ENCODE data around the gene CREB3L2.

CREB3L2 gene

DNA sequence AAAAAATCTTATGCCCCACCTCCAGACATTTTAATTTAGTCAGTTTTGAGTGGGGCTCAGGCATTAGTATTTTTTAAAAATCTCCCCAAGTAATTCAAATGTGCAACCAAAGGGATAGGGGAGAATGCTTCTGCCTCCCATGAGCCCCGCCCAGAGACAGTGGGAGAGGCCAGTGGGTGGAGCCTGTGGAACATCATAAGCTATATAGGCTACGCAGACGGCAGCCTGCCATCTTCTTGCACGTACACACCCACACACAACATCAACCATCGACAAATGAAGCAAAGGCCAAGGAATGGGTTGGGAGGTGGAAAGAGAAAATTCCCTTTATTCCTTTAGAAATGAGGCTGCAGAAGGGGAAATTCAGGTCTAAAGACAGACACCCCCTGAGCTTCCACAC lies 25.2 kb downstream of the CREB3L2 start:
- peak overlapping the region in 1 of 2 experiments; percentile 71 for H3K4ac ChIP-seq (ENCODE audit: low read depth in 1 of 2, low read length in 2 of 2)
- H3K27me3 ChIP-seq (ENCODE audit: control insufficient read depth in 1 of 2, insufficient read depth in 1 of 2, low read length in 2 of 2), result no peaks in the 10 kb centered on the region
- no peak overlapping the region for H3K14ac ChIP-seq (ENCODE audit: low read length in 2 of 2)
- no peak for DNase-seq
- H3K27ac ChIP-seq (ENCODE audit: low read length, poor library complexity, severe bottlenecking), result no peak overlapping the region
- WGBS, result no CpG with 5 or more reads among the region's 5 CpGs
- H2BK5ac ChIP-seq (ENCODE audit: low read depth, low read length, poor library complexity, severe bottlenecking), result no peak overlapping the region
- H3K18ac ChIP-seq (ENCODE audit: low read depth in 1 of 2, low read length in 2 of 2), result peak overlapping the region; percentile 37 to 53
- H4K91ac ChIP-seq (ENCODE audit: low read length), result no peak overlapping the region
- H3K36me3 ChIP-seq (ENCODE audit: control insufficient read depth in 1 of 2, insufficient read depth in 2 of 2, low read depth in 1 of 2, low read length in 2 of 2), result no peaks in the 10 kb centered on the region
- no peak overlapping the region for H3K23ac ChIP-seq (ENCODE audit: low read length in 2 of 2)
- H3K4me3 ChIP-seq (ENCODE audit: insufficient read depth in 1 of 2, low read depth in 1 of 2, low read length in 2 of 2), result peak overlapping the region in 1 of 2 experiments; percentile 43
- H2BK120ac ChIP-seq (ENCODE audit: low read depth, low read length), result peak overlapping the region; percentile 58
- H2BK15ac ChIP-seq (ENCODE audit: low read depth, poor library complexity, severe bottlenecking), result peak overlapping the region; percentile 94
- no peaks in the 10 kb centered on the region for H3K9me3 ChIP-seq (ENCODE audit: control insufficient read depth, low read length)
- peak overlapping the region; percentile 48 for H4K8ac ChIP-seq (ENCODE audit: low read length)
- peaks cover 2% of the 10 kb centered on the region for H3K79me1 ChIP-seq (replicated peaks; ENCODE audit: low read length, poor library complexity, severe bottlenecking)
- H2AK5ac ChIP-seq (ENCODE audit: low read length, severe bottlenecking), result peak overlapping the region; percentile 85
- H3K4me1 ChIP-seq (ENCODE audit: control insufficient read depth, insufficient read depth, low read depth, low read length), result peaks cover 25% of the 10 kb centered on the region
- no peak overlapping the region for H3K4me2 ChIP-seq (ENCODE audit: low read length, poor library complexity, severe bottlenecking)
- H2AFZ ChIP-seq (ENCODE audit: low read depth, low read length), result no peak overlapping the region
- peak overlapping the region in 1 of 2 experiments; percentile 81 for H2BK12ac ChIP-seq (ENCODE audit: low read length in 2 of 2)
- peak overlapping the region; percentile 41 for H3K9ac ChIP-seq (ENCODE audit: low read length)

- Histone ChIP-seq H3K23ac (ENCODE audit: low read length in 2 of 2) (no peak overlapping the region), H3K27me3 (ENCODE audit: control insufficient read depth in 1 of 2, insufficient read depth in 1 of 2, low read length in 2 of 2) (no peaks in the 10 kb centered on the region), H4K91ac (ENCODE audit: low read length) (no peak overlapping the region), H3K4me2 (ENCODE audit: low read length, poor library complexity, severe bottlenecking) (no peak overlapping the region), H2AK5ac (ENCODE audit: low read length, severe bottlenecking) (no peak overlapping the region), H2BK15ac (ENCODE audit: low read depth, poor library complexity, severe bottlenecking) (no peak overlapping the region), H3K14ac (ENCODE audit: low read length in 2 of 2) (no peak overlapping the region), H3K4me3 (ENCODE audit: insufficient read depth in 1 of 2, low read depth in 1 of 2, low read length in 2 of 2) (peak overlapping the region in 1 of 2 experiments; percentile 63), H3K9ac (ENCODE audit: low read length) (peak overlapping the region; percentile 81), H3K4ac (ENCODE audit: low read depth in 1 of 2, low read length in 2 of 2) (no peak overlapping the region), H2AFZ (ENCODE audit: low read depth, low read length) (no peak overlapping the region), H3K36me3 (ENCODE audit: control insufficient read depth in 1 of 2, insufficient read depth in 2 of 2, low read depth in 1 of 2, low read length in 2 of 2) (no peaks in the 10 kb centered on the region), H3K4me1 (ENCODE audit: control insufficient read depth, insufficient read depth, low read depth, low read length) (peaks cover 25% of the 10 kb centered on the region), H4K8ac (ENCODE audit: low read length) (no peak overlapping the region), H2BK12ac (ENCODE audit: low read length in 2 of 2) (no peak overlapping the region), H2BK120ac (ENCODE audit: low read depth, low read length) (no peak overlapping the region), H3K9me3 (ENCODE audit: control insufficient read depth, low read length) (no peaks in the 10 kb centered on the region), H3K27ac (ENCODE audit: low read length, poor library complexity, severe bottlenecking) (no peak overlapping the region), H3K18ac (ENCODE audit: low read depth in 1 of 2, low read length in 2 of 2) (no peak overlapping the region), H2BK5ac (ENCODE audit: low read depth, low read length, poor library complexity, severe bottlenecking) (no peak overlapping the region), H3K79me1 (replicated peaks; ENCODE audit: low read length, poor library complexity, severe bottlenecking) (peaks cover 2% of the 10 kb centered on the region)
- DNase-seq, result no peak
- 96% methylated on average over 2 of the region's 3 CpGs for WGBS
Observed at GRCh38 chr7:137976232-137976631, 25.7 kb downstream of the CREB3L2 start.

GRCh38 chr7:137975768-137976167 lies 26.1 kb downstream of the CREB3L2 start:
- no peak overlapping the region for H2BK15ac ChIP-seq (ENCODE audit: low read depth, poor library complexity, severe bottlenecking)
- peak overlapping the region in 1 of 2 experiments; percentile 63 for H3K4me3 ChIP-seq (ENCODE audit: insufficient read depth in 1 of 2, low read depth in 1 of 2, low read length in 2 of 2)
- no peak overlapping the region for H3K23ac ChIP-seq (ENCODE audit: low read length in 2 of 2)
- no peak overlapping the region for H3K14ac ChIP-seq (ENCODE audit: low read length in 2 of 2)
- H3K18ac ChIP-seq (ENCODE audit: low read depth in 1 of 2, low read length in 2 of 2), result no peak overlapping the region
- no peak overlapping the region for H3K27ac ChIP-seq (ENCODE audit: low read length, poor library complexity, severe bottlenecking)
- H3K36me3 ChIP-seq (ENCODE audit: control insufficient read depth in 1 of 2, insufficient read depth in 2 of 2, low read depth in 1 of 2, low read length in 2 of 2), result no peaks in the 10 kb centered on the region
- no peak overlapping the region for H2BK5ac ChIP-seq (ENCODE audit: low read depth, low read length, poor library complexity, severe bottlenecking)
- H3K79me1 ChIP-seq (replicated peaks; ENCODE audit: low read length, poor library complexity, severe bottlenecking), result peaks cover 2% of the 10 kb centered on the region
- H4K8ac ChIP-seq (ENCODE audit: low read length), result no peak overlapping the region
- H3K4me2 ChIP-seq (ENCODE audit: low read length, poor library complexity, severe bottlenecking), result no peak overlapping the region
- no peaks in the 10 kb centered on the region for H3K9me3 ChIP-seq (ENCODE audit: control insufficient read depth, low read length)
- H3K27me3 ChIP-seq (ENCODE audit: control insufficient read depth in 1 of 2, insufficient read depth in 1 of 2, low read length in 2 of 2), result no peaks in the 10 kb centered on the region
- H4K91ac ChIP-seq (ENCODE audit: low read length), result no peak overlapping the region
- peak overlapping the region; percentile 81 for H3K9ac ChIP-seq (ENCODE audit: low read length)
- H2AK5ac ChIP-seq (ENCODE audit: low read length, severe bottlenecking), result no peak overlapping the region
- H2BK12ac ChIP-seq (ENCODE audit: low read length in 2 of 2), result no peak overlapping the region
- 48% methylated on average over 2 of the region's 2 CpGs for WGBS
- peaks cover 21% of the 10 kb centered on the region for H3K4me1 ChIP-seq (ENCODE audit: control insufficient read depth, insufficient read depth, low read depth, low read length)
- DNase-seq, result no peak
- H2BK120ac ChIP-seq (ENCODE audit: low read depth, low read length), result no peak overlapping the region
- no peak overlapping the region for H3K4ac ChIP-seq (ENCODE audit: low read depth in 1 of 2, low read length in 2 of 2)
- no peak overlapping the region for H2AFZ ChIP-seq (ENCODE audit: low read depth, low read length)

- H2BK5ac ChIP-seq (ENCODE audit: low read depth, low read length, poor library complexity, severe bottlenecking), result no peak overlapping the region
- H3K4me2 ChIP-seq (ENCODE audit: low read length, poor library complexity, severe bottlenecking), result no peak overlapping the region
- H3K4me1 ChIP-seq (ENCODE audit: control insufficient read depth, insufficient read depth, low read depth, low read length), result peaks cover 19% of the 10 kb centered on the region
- no peak overlapping the region for H2BK15ac ChIP-seq (ENCODE audit: low read depth, poor library complexity, severe bottlenecking)
- no peak overlapping the region for H2AFZ ChIP-seq (ENCODE audit: low read depth, low read length)
- peak overlapping the region; percentile 81 for H3K9ac ChIP-seq (ENCODE audit: low read length)
- H3K36me3 ChIP-seq (ENCODE audit: control insufficient read depth in 1 of 2, insufficient read depth in 2 of 2, low read depth in 1 of 2, low read length in 2 of 2), result no peaks in the 10 kb centered on the region
- H3K23ac ChIP-seq (ENCODE audit: low read length in 2 of 2), result no peak overlapping the region
- peak overlapping the region; percentile 17 for H2AK5ac ChIP-seq (ENCODE audit: low read length, severe bottlenecking)
- no peak overlapping the region for H2BK12ac ChIP-seq (ENCODE audit: low read length in 2 of 2)
- no peak overlapping the region for H3K4ac ChIP-seq (ENCODE audit: low read depth in 1 of 2, low read length in 2 of 2)
- 76% methylated on average over 3 of the region's 3 CpGs for WGBS
- peaks cover 2% of the 10 kb centered on the region for H3K79me1 ChIP-seq (replicated peaks; ENCODE audit: low read length, poor library complexity, severe bottlenecking)
- no peak overlapping the region for H2BK120ac ChIP-seq (ENCODE audit: low read depth, low read length)
- H3K27ac ChIP-seq (ENCODE audit: low read length, poor library complexity, severe bottlenecking), result peak overlapping the region; percentile 44
- no peak overlapping the region for H4K91ac ChIP-seq (ENCODE audit: low read length)
- H3K4me3 ChIP-seq (ENCODE audit: insufficient read depth in 1 of 2, low read depth in 1 of 2, low read length in 2 of 2), result peak overlapping the region in 1 of 2 experiments; percentile 63
- DNase-seq, result peak; percentile 50
- H3K18ac ChIP-seq (ENCODE audit: low read depth in 1 of 2, low read length in 2 of 2), result no peak overlapping the region
- no peaks in the 10 kb centered on the region for H3K27me3 ChIP-seq (ENCODE audit: control insufficient read depth in 1 of 2, insufficient read depth in 1 of 2, low read length in 2 of 2)
- no peak overlapping the region for H4K8ac ChIP-seq (ENCODE audit: low read length)
- peak overlapping the region in 1 of 2 experiments; percentile 68 for H3K14ac ChIP-seq (ENCODE audit: low read length in 2 of 2)
- H3K9me3 ChIP-seq (ENCODE audit: control insufficient read depth, low read length), result no peaks in the 10 kb centered on the region
Observed at GRCh38 chr7:137975221-137975620, 26.7 kb downstream of the CREB3L2 start.

All from mesenchymal stem cell (in vitro differentiated cells and primary cell).